ENCODE results near the gene ELOF1. TPM values are rescaled to one million over a fixed set of nuclear protein-coding genes. Genes with fewer than 3 reads are reported as not detected.
A peak's percentile ranks its signal among the peaks of the same experiment; 100 is the strongest.

Gene ELOF1
- total and polyA plus RNA-seq, 2 experiments from 2014 or later: 30.3 to 72.6 TPM

- Histone ChIP-seq H4K20me1 (ENCODE audit: insufficient read depth, poor library complexity, severe bottlenecking) (peaks cover 20% of the 10 kb centered on the region), H3K4me3 (peak overlapping the region; percentile 89), H3K4me1 (ENCODE audit: insufficient read depth) (peaks cover 11% of the 10 kb centered on the region), H3K79me2 (peaks cover 56% of the 10 kb centered on the region), H3K27me3 (no peaks in the 10 kb centered on the region), H2AFZ (peak overlapping the region; percentile 39), H3K4me2 (peak overlapping the region; percentile 85), H3K27ac (peak overlapping the region; percentile 98), H3K36me3 (replicated peaks; ENCODE audit: insufficient read depth, low read depth) (no peaks in the 10 kb centered on the region), H3K9me3 (ENCODE audit: low read depth) (no peaks in the 10 kb centered on the region), H3K9me2 (replicated peaks; ENCODE audit: insufficient read depth) (no peaks in the 10 kb centered on the region)
- TF ChIP-seq CTCF (IDR thresholded peaks at IDR 0.05; ENCODE audit: poor library complexity) (no peak), EZH2 (IDR thresholded peaks at IDR 0.05; ENCODE audit: borderline replicate concordance) (no peak), EZH2phosphoT487 (IDR thresholded peaks at IDR 0.05; ENCODE audit: low read depth, severe bottlenecking, unreplicated experiment) (no peak)
- WGBS (ENCODE audit: low lambda C conversion rate, missing lambda C conversion rate): 64% methylated on average over 10 of the region's 10 CpGs
- DNase-seq (ENCODE audit: low spot score): no peak
Measured at GRCh38 chr19:11598103-11598483, 39.1 kb upstream of the ELOF1 start.

DNA sequence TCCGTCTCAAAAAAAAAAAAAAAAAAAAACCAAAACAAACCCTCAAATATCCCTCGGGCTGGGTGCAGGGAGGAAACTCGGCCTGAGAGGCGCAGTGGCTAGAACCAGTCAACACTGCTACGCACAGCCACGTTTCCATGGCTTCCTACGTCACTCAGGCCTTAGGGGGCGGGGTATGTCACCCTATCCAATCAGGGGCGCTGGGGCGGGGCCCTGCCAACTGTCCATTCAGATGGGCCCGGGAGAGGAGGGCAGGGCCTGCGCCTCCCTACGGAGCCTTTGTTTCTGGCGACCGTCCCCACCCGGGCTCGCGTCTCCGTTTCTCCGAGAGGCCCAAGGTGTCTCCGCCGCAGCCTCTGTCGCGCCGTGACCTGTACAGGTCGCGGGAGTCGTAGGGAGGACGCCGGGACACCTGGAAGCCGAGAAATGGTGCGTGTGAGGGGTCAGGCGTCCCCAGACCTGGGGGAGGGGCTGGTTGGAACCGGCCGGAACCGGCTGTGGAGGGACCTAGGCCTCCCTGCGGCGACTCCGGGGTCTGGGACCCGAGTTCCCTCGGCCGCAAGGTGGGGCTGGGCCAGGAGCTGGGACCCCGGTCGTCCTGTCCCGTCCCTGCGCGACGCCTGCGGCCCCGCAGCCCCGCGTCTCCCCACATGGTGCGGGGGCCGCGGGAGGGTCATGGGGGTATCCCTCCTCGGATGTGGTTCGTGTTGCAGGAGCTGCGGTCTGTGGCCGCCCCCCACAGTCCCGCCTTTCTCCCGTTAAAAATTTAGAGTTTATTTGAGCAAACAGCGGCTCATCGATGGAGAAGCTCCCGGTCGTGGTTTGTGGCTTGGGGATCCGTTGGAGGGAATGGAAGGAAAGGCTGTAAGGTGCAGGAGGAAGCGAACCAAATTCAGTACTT lies 38.4 kb upstream of the ELOF1 start, which contains the start of gene ZNF627:
Gene ZNF627, plus strand, starts transcription at position 282 of the 901 bp plus-strand sequence. Its CDS starts 145 bp downstream, at position 427.
- peak within 1 kb of the TSS; percentile 89 for H3K4me3 ChIP-seq
- TF ChIP-seq EZH2 (IDR thresholded peaks at IDR 0.05; ENCODE audit: borderline replicate concordance): no peak
- peak; percentile 16 for TF ChIP-seq CTCF (IDR thresholded peaks at IDR 0.05; ENCODE audit: poor library complexity)
- TF ChIP-seq EZH2phosphoT487 (IDR thresholded peaks at IDR 0.05; ENCODE audit: low read depth, severe bottlenecking, unreplicated experiment): no peak
- H3K36me3 ChIP-seq (replicated peaks; ENCODE audit: insufficient read depth, low read depth): no peaks in the 10 kb centered on the region
- H3K79me2 ChIP-seq: peaks cover 49% of the 10 kb centered on the region
- H3K9me3 ChIP-seq (ENCODE audit: low read depth): no peaks in the 10 kb centered on the region
- peak within 1 kb of the TSS; percentile 50 for H2AFZ ChIP-seq
- H3K27me3 ChIP-seq: no peaks in the 10 kb centered on the region
- H3K4me1 ChIP-seq (ENCODE audit: insufficient read depth): peaks cover 11% of the 10 kb centered on the region
- under 1% methylated on average over 53 of the region's 67 CpGs for WGBS (ENCODE audit: low lambda C conversion rate, missing lambda C conversion rate)
- peak within 1 kb of the TSS; percentile 85 for H3K4me2 ChIP-seq
- peak; percentile 100 for DNase-seq (ENCODE audit: low spot score)
- peak within 1 kb of the TSS; percentile 98 for H3K27ac ChIP-seq
- no peaks in the 10 kb centered on the region for H3K9me2 ChIP-seq (replicated peaks; ENCODE audit: insufficient read depth)
- H4K20me1 ChIP-seq (ENCODE audit: insufficient read depth, poor library complexity, severe bottlenecking): peaks cover 20% of the 10 kb centered on the region

DNA sequence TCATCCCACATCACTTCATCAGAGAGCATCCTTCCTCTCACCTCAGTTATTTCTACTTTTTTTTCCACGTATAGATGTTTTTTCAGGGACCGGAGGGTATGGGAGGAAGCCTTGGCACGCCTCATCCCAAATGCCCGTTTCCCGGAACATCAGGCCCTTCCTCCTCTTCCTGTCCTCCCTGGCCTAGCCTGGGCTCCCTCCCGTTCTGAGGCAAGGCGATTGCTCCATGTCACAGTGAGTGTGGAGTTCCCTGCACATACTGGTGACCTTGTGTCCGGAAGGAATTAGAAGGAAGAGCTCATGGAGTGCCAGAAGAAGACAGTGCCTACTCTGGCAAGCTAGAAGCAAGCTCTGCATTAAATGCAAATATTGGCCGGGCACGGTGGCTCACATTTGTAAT lies 37.1 kb upstream of the ELOF1 start:
- Histone ChIP-seq H4K20me1 (ENCODE audit: insufficient read depth, poor library complexity, severe bottlenecking) (peaks cover 17% of the 10 kb centered on the region), H3K9me3 (ENCODE audit: low read depth) (no peaks in the 10 kb centered on the region), H3K79me2 (peaks cover 36% of the 10 kb centered on the region), H3K27me3 (no peaks in the 10 kb centered on the region), H3K36me3 (replicated peaks; ENCODE audit: insufficient read depth, low read depth) (no peaks in the 10 kb centered on the region), H3K27ac (no peak overlapping the region), H3K4me3 (no peak overlapping the region), H2AFZ (no peak overlapping the region), H3K4me1 (ENCODE audit: insufficient read depth) (peaks cover 11% of the 10 kb centered on the region), H3K9me2 (replicated peaks; ENCODE audit: insufficient read depth) (no peaks in the 10 kb centered on the region), H3K4me2 (no peak overlapping the region)
- no peak for DNase-seq (ENCODE audit: low spot score)
- TF ChIP-seq CTCF (IDR thresholded peaks at IDR 0.05; ENCODE audit: poor library complexity): no peak
- 95% methylated on average over 10 of the region's 10 CpGs for WGBS (ENCODE audit: low lambda C conversion rate, missing lambda C conversion rate)

Measured in hepatocyte (in vitro differentiated cells).